Gastroesophageal sphincter (tissue), 3 donors: ENCODE measurements around the gene SIN3B.

Experiments used
- POLR2A ChIP-seq, 2 donors: fragments of 450-650 bp; IDR thresholded peaks; one replicate each; pipeline ENCODE4 v1.6.1; 2017; ENCODE audit warnings: antibody characterized with exemption in 2 of 2, mild to moderate bottlenecking in 2 of 2, moderate library complexity in 1 of 2
- POLR2AphosphoS5 ChIP-seq: sonication (generic); formaldehyde crosslinking; IDR thresholded peaks from one replicate; pipeline ENCODE4 v1.6.1; 2017; ENCODE audit warnings: antibody characterized with exemption
- TF ChIP-seq, protein P1 (sequence below), 4 experiments: fragments of 200-600 bp in 2 of 4; fragments of 450-650 bp in 2 of 4; sonication (generic) in 1 of 4; IDR thresholded peaks; one replicate each; pipeline ENCODE4 v1.5.1; 2017 to 2019; ENCODE audit warnings: antibody characterized with exemption in 4 of 4, mild to moderate bottlenecking in 2 of 4, moderate library complexity in 2 of 4

DNA sequence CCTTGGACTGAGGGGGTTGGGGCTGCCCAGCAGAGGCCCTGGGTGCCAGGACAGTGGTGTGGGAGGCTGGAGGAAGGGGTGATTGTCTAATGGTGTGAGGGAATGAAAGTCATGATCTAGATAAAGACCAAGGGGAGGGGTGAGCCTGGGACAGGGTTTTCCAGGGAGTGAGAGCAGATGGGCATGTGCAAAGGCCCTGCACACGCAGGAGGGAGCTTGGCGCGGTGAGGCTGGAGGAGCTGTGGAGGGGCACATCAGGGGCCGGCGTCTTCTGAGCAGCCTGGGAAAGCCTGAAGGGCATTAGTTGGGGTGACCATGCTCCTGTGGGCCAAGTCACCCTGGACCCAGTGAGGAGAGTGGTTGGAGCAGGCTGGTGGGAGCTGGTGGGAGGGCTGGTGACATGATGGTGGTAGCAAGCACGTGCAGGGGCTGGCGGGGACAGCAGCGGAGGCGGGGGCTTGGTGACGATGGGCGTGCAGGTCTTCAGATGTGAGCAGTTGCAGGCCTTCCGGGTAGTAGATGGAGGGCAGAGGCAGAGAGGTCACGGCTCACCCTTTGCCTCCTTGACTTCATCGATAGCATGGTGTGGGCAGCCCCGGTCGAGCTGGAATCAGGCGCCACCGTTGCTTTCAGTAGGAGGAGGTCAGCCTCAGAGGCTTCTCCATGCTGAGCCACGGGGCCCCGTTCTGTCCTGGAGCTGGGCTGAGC lies 39.4 kb downstream of the SIN3B start:
- TF ChIP-seq, protein P1, sequence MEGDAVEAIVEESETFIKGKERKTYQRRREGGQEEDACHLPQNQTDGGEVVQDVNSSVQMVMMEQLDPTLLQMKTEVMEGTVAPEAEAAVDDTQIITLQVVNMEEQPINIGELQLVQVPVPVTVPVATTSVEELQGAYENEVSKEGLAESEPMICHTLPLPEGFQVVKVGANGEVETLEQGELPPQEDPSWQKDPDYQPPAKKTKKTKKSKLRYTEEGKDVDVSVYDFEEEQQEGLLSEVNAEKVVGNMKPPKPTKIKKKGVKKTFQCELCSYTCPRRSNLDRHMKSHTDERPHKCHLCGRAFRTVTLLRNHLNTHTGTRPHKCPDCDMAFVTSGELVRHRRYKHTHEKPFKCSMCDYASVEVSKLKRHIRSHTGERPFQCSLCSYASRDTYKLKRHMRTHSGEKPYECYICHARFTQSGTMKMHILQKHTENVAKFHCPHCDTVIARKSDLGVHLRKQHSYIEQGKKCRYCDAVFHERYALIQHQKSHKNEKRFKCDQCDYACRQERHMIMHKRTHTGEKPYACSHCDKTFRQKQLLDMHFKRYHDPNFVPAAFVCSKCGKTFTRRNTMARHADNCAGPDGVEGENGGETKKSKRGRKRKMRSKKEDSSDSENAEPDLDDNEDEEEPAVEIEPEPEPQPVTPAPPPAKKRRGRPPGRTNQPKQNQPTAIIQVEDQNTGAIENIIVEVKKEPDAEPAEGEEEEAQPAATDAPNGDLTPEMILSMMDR (IDR thresholded peaks at IDR 0.05): no peak
- TF ChIP-seq POLR2A (IDR thresholded peaks at IDR 0.05) (no peak), POLR2AphosphoS5 (no peak)
